Germinal center (tissue), 1 donor: ENCODE data around the gene CARMIL1.
A peak's percentile ranks its signal among the peaks of the same experiment; 100 is the strongest.

Experiments
- DNase-seq: peaks from one replicate; pipeline ENCODE4 v3.0.0; 2012; ENCODE audit warnings: mixed read lengths, low spot score

CARMIL1 gene

DNA sequence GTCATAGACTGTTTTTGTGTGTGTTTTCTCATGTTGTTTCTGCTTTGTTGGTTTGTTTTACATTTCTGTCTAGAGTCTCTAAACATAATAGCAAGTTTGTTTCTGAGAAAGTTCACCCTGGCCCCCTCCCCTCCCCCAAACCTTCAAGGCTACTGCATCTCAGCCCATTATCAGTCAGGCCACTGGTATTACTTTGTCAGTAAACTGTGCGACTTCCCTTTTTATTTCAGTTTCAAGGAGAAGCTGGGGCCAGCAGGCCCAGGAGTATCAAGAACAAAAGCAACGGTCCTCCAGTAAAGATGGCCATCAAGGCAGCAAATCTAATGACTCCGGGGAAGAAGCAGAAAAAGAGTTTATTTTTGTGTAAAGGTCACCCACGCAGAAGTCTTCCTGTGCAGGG lies 340.0 kb downstream of the CARMIL1 start:
- no peak for DNase-seq

GRCh38 chr6:25620391-25620790 lies 341.2 kb downstream of the CARMIL1 start:
- DNase-seq = no peak

GRCh38 chr6:25623065-25623464 lies 343.9 kb downstream of the CARMIL1 start:
- no peak for DNase-seq

GRCh38 chr6:25623879-25624278 lies 344.7 kb downstream of the CARMIL1 start:
- DNase-seq = no peak

DNA sequence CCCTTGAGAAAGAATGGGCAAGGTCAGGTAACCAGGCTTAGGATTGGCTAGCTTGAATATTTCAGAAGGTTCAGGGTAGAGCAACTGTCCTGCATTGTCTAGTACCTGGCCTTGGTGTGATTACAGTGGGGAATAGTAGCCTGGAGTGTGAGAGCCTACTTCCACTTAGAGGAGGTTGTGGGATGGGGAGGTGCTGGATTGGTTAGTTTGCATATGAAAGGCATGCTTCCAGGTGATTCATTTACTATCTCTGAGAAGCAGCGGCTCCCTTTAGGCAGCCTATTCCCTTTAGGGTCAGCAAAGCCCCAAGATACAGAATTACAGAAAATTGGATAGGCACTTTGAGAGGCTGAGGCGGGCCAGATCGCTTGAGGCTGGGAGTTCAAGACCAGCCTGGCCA lies 347.8 kb downstream of the CARMIL1 start:
- DNase-seq = no peak

- DNase-seq = no peak
These were observed 349.5 kb downstream of the CARMIL1 start for GRCh38 chr6:25628471-25629197.

DNA sequence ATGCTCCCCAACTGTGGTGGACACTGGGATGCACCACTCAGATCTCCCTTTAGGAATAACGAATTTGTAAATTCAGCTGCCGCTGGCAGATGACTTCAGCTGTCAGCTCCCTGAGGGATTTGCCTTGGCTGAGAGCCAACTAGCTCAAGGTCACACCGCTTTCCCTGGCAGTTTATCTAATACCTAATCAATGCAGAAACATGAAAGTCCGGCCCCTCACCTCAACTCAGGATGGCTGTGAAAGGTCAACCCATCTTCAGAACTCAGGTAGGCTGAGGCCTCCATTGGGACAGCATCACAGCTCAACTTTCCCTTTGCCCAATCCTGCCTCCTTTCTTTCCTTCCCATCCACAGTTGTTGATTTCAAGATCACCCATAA lies 350.0 kb downstream of the CARMIL1 start:
- no peak for DNase-seq

DNA sequence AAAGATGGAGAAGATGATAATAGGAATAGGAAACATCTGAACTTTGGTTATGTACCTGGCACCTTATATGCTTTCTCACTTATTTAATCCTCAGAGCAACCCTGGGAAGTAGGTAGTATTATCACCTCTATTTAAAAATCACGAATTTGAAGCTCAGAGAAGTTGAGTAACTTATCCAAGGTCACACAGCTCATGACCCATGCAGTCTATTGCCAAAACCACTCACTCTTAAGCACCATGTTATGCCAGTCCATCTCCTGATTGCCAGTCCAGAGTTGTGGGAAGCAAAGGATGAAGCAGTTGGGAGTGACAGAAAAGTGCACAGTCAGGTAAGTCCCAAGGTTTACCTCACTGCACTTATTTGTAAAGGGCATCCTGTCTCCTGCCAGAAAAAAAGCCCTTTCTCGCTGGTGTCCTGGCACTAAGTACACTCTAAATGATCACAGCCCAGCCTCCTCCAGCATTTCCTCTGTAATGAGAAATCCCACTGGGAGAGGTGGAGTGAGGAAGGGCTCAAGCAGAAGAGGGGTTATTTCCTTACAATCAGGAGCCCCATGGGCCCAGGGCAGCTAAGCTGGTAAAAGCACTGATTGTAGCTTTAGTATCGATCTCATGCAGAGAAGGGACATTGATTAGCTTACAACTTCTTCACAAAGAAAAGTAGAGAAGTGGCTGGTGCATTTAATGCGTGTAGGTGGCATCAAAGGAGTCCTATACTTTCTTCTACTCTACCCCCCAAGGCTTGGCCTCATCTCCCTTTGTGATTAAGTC lies 351.5 kb downstream of the CARMIL1 start:
- no peak for DNase-seq

- no peak for DNase-seq
These were observed 356.7 kb downstream of the CARMIL1 start for GRCh38 chr6:25635886-25636317.

- no peak for DNase-seq
These were observed 358.0 kb downstream of the CARMIL1 start for GRCh38 chr6:25637211-25637610.

DNA sequence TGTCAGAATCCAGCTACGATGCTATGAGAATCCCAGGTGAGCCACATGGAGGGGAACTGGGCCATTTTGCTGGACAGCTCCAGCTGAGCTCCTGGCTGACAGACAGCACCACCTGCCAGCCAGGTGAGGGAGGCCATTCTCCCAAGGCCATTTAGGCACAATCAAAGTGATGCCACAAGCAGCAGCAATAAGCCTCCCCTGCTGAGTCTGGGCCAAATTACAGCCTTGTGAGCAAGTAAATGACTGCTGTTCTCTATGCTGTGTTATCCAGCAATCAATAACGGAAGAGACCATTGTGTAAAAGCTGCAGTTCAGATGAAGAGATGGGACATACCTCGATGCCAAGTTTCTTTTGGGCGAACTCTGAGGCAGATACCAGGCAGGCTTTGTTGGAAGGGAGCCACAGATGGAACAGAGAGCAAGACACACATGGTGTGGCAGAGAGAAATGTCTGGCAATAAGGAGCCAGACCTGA lies 358.8 kb downstream of the CARMIL1 start:
- no peak for DNase-seq

- no peak for DNase-seq
These were observed 360.5 kb downstream of the CARMIL1 start for GRCh38 chr6:25639653-25640052.

GRCh38 chr6:25640446-25640845 lies 361.3 kb downstream of the CARMIL1 start:
- DNase-seq = no peak

DNA sequence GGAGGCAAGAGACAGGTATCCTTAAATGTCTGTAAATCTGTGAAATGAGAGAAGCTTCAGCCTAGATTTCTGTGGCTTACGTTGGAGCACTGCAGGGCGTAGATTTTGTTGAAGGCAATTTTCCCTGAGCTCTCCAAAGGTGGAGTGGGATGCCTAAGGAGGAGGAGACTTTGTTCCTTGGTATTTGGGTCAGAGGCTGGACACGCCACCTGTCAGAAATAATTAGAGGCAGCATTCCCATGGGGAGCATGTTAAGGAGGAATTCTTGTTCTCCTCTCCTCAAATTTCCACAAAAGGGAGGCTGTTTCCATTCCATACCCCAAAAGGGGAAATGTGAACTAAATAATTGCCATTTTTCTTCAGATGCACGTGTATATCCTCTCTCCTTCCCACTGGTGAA lies 361.7 kb downstream of the CARMIL1 start:
- DNase-seq = no peak

GRCh38 chr6:25641377-25641776 lies 362.2 kb downstream of the CARMIL1 start:
- DNase-seq = no peak

- DNase-seq = no peak
These were observed 362.9 kb downstream of the CARMIL1 start for GRCh38 chr6:25641940-25642666.

DNA sequence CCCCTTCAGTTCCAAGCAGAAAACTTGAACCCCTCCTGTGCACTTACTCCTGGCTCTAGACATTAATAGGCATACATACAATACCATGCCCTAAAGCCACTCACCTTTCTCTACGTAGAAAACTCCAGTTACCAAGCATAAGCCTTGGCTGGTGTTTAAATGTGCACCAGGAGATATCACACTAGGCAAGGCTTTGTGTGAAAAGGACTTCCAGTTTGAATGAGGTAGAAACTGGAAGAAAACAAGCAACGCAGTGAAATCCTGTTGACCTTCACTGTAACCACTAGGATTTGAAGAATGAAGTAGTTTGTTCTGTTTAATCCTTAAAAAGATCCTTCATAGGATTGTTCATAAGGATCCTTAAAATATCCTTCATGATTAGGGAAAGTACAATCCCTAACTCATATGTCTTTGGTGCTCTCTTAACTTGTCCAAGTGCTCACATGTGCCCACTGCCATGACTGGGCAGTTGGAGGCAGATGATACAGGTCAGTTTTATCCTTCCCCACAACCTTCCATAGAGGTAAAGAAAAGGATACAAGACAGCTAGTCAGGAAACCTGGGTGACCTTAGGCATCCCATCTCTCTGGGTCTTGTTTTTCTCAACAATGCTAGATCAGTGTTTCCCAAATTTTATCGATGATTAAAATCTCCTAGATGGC lies 363.6 kb downstream of the CARMIL1 start:
- DNase-seq = no peak

DNA sequence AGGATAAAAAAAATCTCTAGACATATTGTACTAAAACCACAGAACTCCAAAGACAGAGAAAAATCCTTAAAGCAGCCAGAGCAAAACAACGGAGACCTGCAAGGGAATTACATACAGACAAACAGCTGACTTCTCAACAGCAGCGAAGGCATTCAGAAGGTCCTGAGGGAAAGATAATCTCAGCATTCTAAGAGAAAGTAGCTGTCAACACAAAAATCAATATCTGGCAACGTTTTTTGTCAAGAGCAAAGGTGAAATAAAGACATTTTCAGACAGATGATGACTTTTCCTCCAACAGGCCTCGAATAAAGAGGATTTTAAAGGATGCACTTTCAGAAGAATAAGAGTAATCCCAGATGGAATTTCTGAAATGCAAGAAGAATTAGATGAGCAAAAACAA lies 366.7 kb downstream of the CARMIL1 start:
- DNase-seq = no peak

GRCh38 chr6:25649611-25650010 lies 370.4 kb downstream of the CARMIL1 start:
- DNase-seq = no peak

DNA sequence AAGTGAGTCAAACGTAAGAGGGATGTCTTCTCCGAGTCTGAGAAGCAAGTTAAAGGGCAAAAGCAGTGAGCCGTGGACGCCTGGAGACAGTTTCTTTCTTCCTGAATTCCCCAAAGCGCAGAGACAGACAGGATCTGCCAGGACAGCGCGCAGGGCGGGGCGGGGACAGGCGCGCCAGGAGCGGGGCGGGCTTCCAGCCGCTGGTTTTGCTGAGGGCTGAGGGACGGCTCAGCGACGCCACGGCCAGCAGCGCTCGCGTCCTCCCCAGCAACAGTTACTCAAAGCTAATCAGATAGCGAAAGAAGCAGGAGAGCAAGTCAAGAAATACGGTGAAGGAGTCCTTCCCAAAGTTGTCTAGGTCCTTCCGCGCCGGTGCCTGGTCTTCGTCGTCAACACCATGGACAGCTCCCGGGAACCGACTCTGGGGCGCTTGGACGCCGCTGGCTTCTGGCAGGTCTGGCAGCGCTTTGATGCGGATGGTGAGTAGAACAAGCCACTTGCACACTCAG lies 372.9 kb downstream of the CARMIL1 start, which contains the start of gene SCGN:
TSS of gene SCGN (plus strand) at position 209 of the 509 bp plus-strand sequence. CDS start at position 398, 189 bp downstream.
- peak; percentile 5 for DNase-seq

DNA sequence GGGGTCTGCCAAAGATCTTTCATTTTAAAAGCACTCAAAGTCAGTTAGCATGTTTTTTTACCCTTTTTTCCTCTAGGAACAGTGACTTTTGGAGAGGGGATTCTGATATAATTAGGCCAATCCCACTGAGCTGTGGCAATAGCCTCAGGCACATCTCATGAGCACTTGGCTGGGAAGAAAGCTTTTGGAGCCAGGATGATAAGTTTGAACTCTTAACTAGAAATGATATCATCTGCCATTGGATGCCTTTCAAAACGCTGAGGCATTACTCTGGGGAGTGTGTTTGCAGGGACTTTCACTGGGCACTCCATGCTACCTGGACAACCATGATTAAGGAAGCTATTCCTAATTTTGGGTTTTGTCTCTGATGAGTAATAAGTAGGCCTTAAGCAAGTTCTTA lies 376.5 kb downstream of the CARMIL1 start:
- no peak for DNase-seq
